Measurements from ENCODE around the gene PSIP1. TPM values are rescaled to one million over a fixed set of nuclear protein-coding genes. Genes with fewer than 3 reads are reported as not detected.

PSIP1 gene
- total and polyA plus RNA-seq, 7 donors, result 10.9 to 89.1 (median 65.7) TPM

DNA sequence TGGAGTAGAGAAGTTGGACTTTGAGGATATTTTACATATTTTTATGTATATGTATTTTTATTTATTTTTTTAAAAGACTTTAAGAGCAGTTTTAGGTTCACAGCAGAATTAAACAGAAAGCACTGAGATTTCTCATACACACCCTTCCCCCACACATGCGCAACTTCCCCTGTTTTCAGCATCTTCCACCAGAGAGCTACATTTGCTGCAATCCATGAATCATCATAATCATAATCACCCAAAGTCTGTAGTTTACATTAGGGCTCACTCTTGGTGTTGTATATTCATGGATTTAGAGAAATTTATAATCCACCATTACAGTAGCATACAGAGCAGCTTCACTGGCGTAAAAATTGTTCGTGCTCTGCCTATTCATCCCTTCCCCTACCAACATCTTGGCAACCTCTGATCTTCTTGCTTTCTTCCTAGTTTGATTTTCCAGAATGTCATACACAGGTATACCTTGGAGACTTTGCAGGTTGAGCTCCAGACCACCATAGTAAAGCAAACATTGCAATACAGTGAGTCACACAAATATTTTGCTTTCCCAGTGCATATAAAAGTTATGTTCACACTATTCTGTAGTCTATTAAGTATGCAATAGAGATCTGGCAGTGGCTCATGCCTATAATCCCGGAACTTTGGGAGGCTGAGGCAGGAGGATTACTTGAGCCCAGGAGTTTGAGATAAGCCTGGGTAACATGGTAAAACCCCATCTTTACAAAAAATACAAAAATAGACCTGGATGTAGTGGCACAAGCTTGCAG lies 32.5 kb upstream of the PSIP1 start:
- DNase-seq, result no peak
- Histone ChIP-seq H3K4me1 (no peaks in the 10 kb centered on the region), H3K27ac (no peak overlapping the region), H3K27me3 (no peaks in the 10 kb centered on the region), H3K9me3 (no peaks in the 10 kb centered on the region), H3K4me3 (no peak overlapping the region), H3K36me3 (no peaks in the 10 kb centered on the region)
- intact Hi-C loops (cut with DNase I), result no loop called here
- WGBS, 2 donors, result 87 to 88% methylated on average over 4 of the region's 4 CpGs
- TF ChIP-seq, protein P1, sequence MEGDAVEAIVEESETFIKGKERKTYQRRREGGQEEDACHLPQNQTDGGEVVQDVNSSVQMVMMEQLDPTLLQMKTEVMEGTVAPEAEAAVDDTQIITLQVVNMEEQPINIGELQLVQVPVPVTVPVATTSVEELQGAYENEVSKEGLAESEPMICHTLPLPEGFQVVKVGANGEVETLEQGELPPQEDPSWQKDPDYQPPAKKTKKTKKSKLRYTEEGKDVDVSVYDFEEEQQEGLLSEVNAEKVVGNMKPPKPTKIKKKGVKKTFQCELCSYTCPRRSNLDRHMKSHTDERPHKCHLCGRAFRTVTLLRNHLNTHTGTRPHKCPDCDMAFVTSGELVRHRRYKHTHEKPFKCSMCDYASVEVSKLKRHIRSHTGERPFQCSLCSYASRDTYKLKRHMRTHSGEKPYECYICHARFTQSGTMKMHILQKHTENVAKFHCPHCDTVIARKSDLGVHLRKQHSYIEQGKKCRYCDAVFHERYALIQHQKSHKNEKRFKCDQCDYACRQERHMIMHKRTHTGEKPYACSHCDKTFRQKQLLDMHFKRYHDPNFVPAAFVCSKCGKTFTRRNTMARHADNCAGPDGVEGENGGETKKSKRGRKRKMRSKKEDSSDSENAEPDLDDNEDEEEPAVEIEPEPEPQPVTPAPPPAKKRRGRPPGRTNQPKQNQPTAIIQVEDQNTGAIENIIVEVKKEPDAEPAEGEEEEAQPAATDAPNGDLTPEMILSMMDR (IDR thresholded peaks at IDR 0.05), result no peak
- no peak for TF ChIP-seq POLR2AphosphoS5 (IDR thresholded peaks at IDR 0.05)
- no peak for TF ChIP-seq EP300 (IDR thresholded peaks at IDR 0.05)
- no peak for TF ChIP-seq POLR2A (IDR thresholded peaks at IDR 0.05)

DNA sequence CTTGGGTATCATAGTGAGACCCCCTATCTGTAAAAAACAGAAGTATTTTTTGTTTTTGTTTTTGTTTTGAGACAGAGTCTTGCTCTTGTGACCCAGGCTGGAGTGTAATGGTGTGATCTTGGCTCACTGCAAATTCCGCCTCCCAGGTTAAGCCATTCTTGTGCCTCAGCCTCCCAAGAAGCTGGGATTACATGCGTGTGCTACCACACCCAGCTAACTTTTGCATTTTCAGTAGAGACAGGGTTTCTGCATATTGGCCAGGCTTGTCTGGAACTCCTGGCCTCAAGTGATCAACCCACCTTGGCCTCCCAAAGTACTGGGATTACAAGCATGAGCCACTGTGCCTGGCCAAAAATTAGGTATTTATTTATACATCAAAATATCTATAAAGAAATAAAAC lies 31.9 kb upstream of the PSIP1 start:
- Histone ChIP-seq H3K36me3 (no peaks in the 10 kb centered on the region), H3K4me1 (no peaks in the 10 kb centered on the region), H3K9me3 (no peaks in the 10 kb centered on the region), H3K4me3 (no peak overlapping the region), H3K27me3 (no peaks in the 10 kb centered on the region), H3K27ac (no peak overlapping the region)
- TF ChIP-seq, protein P1 (IDR thresholded peaks at IDR 0.05), result no peak
- TF ChIP-seq EP300 (IDR thresholded peaks at IDR 0.05), result no peak
- TF ChIP-seq POLR2AphosphoS5 (IDR thresholded peaks at IDR 0.05), result no peak
- TF ChIP-seq POLR2A (IDR thresholded peaks at IDR 0.05), result no peak
- DNase-seq, result no peak
- intact Hi-C loops (cut with DNase I), result no loop called here
- 95% methylated on average over 2 of the region's 2 CpGs for WGBS, 2 donors

DNA sequence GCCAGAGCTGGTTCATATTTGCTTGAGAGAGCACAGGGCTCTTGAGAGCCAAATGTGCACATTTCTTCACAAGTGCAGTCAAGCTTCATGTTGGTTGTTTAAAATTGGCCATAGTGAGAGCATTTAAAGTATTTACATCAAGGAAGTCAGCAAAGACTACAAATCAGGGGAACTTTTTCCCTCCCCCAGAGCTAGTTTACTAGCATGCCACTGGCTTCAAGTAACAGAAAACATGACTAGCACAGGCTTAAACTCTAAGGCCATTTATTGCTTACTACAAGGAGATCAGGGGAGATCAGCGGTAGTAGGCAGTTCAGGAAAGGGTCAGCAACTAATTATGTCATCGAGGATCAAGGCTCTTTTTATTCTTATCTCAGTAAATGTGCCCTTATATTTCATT lies 31.1 kb upstream of the PSIP1 start:
- Histone ChIP-seq H3K4me3 (no peak overlapping the region), H3K27me3 (no peaks in the 10 kb centered on the region), H3K9me3 (no peaks in the 10 kb centered on the region), H3K27ac (no peak overlapping the region), H3K4me1 (no peaks in the 10 kb centered on the region), H3K36me3 (no peaks in the 10 kb centered on the region)
- no peak for DNase-seq
- TF ChIP-seq EP300 (IDR thresholded peaks at IDR 0.05), result no peak
- TF ChIP-seq POLR2A (IDR thresholded peaks at IDR 0.05), result no peak
- TF ChIP-seq, protein P1 (IDR thresholded peaks at IDR 0.05), result no peak
- no peak for TF ChIP-seq POLR2AphosphoS5 (IDR thresholded peaks at IDR 0.05)
- intact Hi-C loops (cut with DNase I), result no loop called here
- WGBS, 2 donors, result 58 to 68% methylated on average over 2 of the region's 2 CpGs

DNA sequence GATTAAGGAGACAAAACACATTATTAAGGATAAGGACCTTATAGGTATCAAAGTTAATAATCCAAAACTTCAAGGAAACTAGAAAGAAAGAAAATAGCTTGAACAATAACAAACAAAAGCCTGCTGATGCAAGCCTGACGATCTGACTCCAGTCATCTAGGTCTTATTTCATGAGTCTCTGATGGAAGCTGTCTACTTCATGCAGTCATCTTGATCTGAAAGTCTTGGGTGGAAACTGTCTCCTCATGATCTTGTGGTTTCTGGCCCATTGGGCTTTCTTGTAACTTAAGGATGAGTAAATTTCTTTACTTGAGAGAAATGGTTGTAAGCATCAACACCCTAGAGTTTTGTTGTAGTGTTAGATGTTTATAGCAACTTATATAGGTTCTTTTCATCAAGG lies 20.6 kb upstream of the PSIP1 start:
- intact Hi-C loops (cut with DNase I), result no loop called here
- Histone ChIP-seq H3K36me3 (no peaks in the 10 kb centered on the region), H3K4me1 (no peaks in the 10 kb centered on the region), H3K27ac (no peak overlapping the region), H3K4me3 (no peak overlapping the region), H3K9me3 (no peaks in the 10 kb centered on the region), H3K27me3 (no peaks in the 10 kb centered on the region)
- DNase-seq, result no peak
- TF ChIP-seq EP300 (IDR thresholded peaks at IDR 0.05) (no peak), POLR2A (IDR thresholded peaks at IDR 0.05) (no peak), POLR2AphosphoS5 (IDR thresholded peaks at IDR 0.05) (no peak)
- TF ChIP-seq, protein P1 (IDR thresholded peaks at IDR 0.05), result no peak
- 49 to 64% methylated on average over 1 of the region's 1 CpG for WGBS, 2 donors
